BJ (cell line): ENCODE results near the gene LIN7B. TPM values are rescaled to one million over a fixed set of nuclear protein-coding genes. Genes with fewer than 3 reads are reported as not detected.
A peak's percentile ranks its signal among the peaks of the same experiment; 100 is the strongest.

Experiments
- CTCF ChIA-PET: fragments of 350-600 bp; formaldehyde crosslinking; extraction: SDS; loops from one replicate; lab custom pipeline; 2021; ENCODE audit warnings: antibody characterized with exemption, inconsistent platforms; lab: Yijun Ruan, JAX
- POLR2A ChIA-PET: fragments of 300-600 bp; sonication (Branson Sonifier 250); formaldehyde crosslinking; extraction: SDS; loops from one replicate; lab custom pipeline; 2021; ENCODE audit warnings: antibody characterized with exemption; lab: Charles Lee
- DNase-seq: peaks from one replicate; pipeline ENCODE4 v3.0.0-alpha.2; 2011; ENCODE audit warnings: low read depth
- H3K27me3 ChIP-seq: 2 replicates; pipeline ENCODE4 v1.6.0; 2011; ENCODE audit warnings: low read length; ENCODE audit not compliant: control insufficient read depth, insufficient read depth
- H3K36me3 ChIP-seq: 2 replicates; pipeline ENCODE4 v1.5.1; 2011; ENCODE audit warnings: low read length; ENCODE audit not compliant: control insufficient read depth, insufficient read depth
- H3K4me3 ChIP-seq: 2 replicates; pipeline ENCODE4 v1.5.1; 2011; ENCODE audit warnings: low read depth, mild to moderate bottlenecking, control low read depth, low read length
- CTCF ChIP-seq: IDR thresholded peaks from 2 replicates; pipeline ENCODE4 v1.5.1; 2011; ENCODE audit warnings: low read depth, mild to moderate bottlenecking, control low read depth, inconsistent platforms, low read length, moderate library complexity; ENCODE audit not compliant: insufficient read depth
- polyA plus RNA-seq: library from polyadenylated mRNA; depleted of rRNA; stranded (reverse); fragments of >200 nt; gene quantifications from 2 replicates; pipeline ENCODE4 v1.2.3, GENCODE V29; 2011

LIN7B gene
- polyA plus RNA-seq, 1 experiment: 9.4 TPM

- peak; percentile 77 for DNase-seq
- ChIA-PET POLR2A (interaction anchor here (0.6 to 1.0 kb wide), 5 partner anchors 9 to 291 kb away, joined by 3 to 12 read pairs (median 3); no protein-coding TSS in a partner anchor), CTCF (interaction anchor here (0.8 to 1.8 kb wide), 5 partner anchors 11 to 134 kb away, joined by 3 to 5 read pairs (median 4); partner anchors contain the start of gene RUVBL2)
- TF ChIP-seq CTCF: peak; percentile 20; the same call in 1 of the 2 replicates
- no peaks in the 10 kb centered on the region for H3K36me3 ChIP-seq
- H3K4me3 ChIP-seq: peak overlapping the region; percentile 40
- peaks cover 2% of the 10 kb centered on the region for H3K27me3 ChIP-seq
These were observed 13.7 kb downstream of the LIN7B start for GRCh38 chr19:49127674-49128544.

- Histone ChIP-seq H3K4me3 (no peak overlapping the region; the same call in 1 of the 2 replicates), H3K36me3 (no peaks in the 10 kb centered on the region), H3K27me3 (peaks cover 2% of the 10 kb centered on the region)
- DNase-seq: no peak
- TF ChIP-seq CTCF: no peak
- POLR2A ChIA-PET: no interaction called here
- CTCF ChIA-PET: interaction anchor here (0.8 to 1.8 kb wide), 5 partner anchors 11 to 73 kb away, joined by 3 to 5 read pairs (median 4); partner anchors contain the start of gene LIN7B
These were observed 14.5 kb downstream of the LIN7B start for GRCh38 chr19:49128545-49129237.

GRCh38 chr19:49129238-49129583 lies 15.0 kb downstream of the LIN7B start:
- CTCF ChIA-PET: interaction anchor here (0.8 to 1.7 kb wide), 3 partner anchors 11 to 73 kb away, joined by 3 to 4 read pairs (median 3); partner anchors contain the start of gene LIN7B

GRCh38 chr19:49130325-49130724 lies 16.2 kb downstream of the LIN7B start:
- no peaks in the 10 kb centered on the region for H3K36me3 ChIP-seq
- no peak for TF ChIP-seq CTCF
- POLR2A ChIA-PET: no interaction called here
- DNase-seq: no peak
- CTCF ChIA-PET: interaction anchor here (1.7 kb wide), 1 partner anchor 12 kb away, joined by 4 read pairs; no protein-coding TSS in a partner anchor
- H3K4me3 ChIP-seq: no peak overlapping the region
- no peaks in the 10 kb centered on the region for H3K27me3 ChIP-seq

More at GRCh38 chr19:49129238-49129583, 15.0 kb downstream of the LIN7B start:
- no peaks in the 10 kb centered on the region for H3K36me3 ChIP-seq
- TF ChIP-seq CTCF: no peak
- no peak for DNase-seq
- POLR2A ChIA-PET: no interaction called here
- H3K4me3 ChIP-seq: no peak overlapping the region
- peaks cover 2% of the 10 kb centered on the region for H3K27me3 ChIP-seq
